HL-60 (cell line): ENCODE data around the gene ERBB4.

Source experiments
- DNase-seq, 2 experiments: peaks; one replicate each; pipeline ENCODE4 v3.0.0-alpha.2; 2010 to 2020; ENCODE audit warnings: low read depth in 1 of 2, low spot score in 1 of 2
- H3K27ac ChIP-seq: fragments of 250-450 bp; sonication (Bioruptor Pico); replicated peaks from 2 replicates; pipeline ENCODE4 v1.5.1; 2020; ENCODE audit warnings: mild to moderate bottlenecking, moderate library complexity
- H3K27me3 ChIP-seq: fragments of 250-450 bp; sonication (Bioruptor Pico); 2 replicates; pipeline ENCODE4 v1.5.1; 2021; ENCODE audit warnings: mild to moderate bottlenecking, moderate library complexity; ENCODE audit not compliant: insufficient read depth, poor library complexity, severe bottlenecking
- H3K4me3 ChIP-seq: replicated peaks from 2 replicates; pipeline ENCODE4 v1.5.1; 2011; ENCODE audit warnings: mild to moderate bottlenecking, control low read depth, low read length; ENCODE audit not compliant: insufficient read depth
- CTCF ChIP-seq: IDR thresholded peaks from one replicate; pipeline ENCODE4 v1.5.1; 2011; ENCODE audit warnings: low read length, control low read depth, inconsistent platforms; ENCODE audit not compliant: insufficient read depth
- GABPA ChIP-seq: IDR thresholded peaks from 2 replicates; pipeline ENCODE4 v1.6.1; 2012; ENCODE audit warnings: low read depth
- POLR2AphosphoS5 ChIP-seq: IDR thresholded peaks from 2 replicates; pipeline ENCODE4 v1.6.1; 2012; ENCODE audit warnings: low read depth
- REST ChIP-seq: IDR thresholded peaks from 2 replicates; pipeline ENCODE4 v1.6.1; 2012; ENCODE audit warnings: low read depth; ENCODE audit not compliant: insufficient replicate concordance
- SPI1 ChIP-seq: IDR thresholded peaks from 2 replicates; pipeline ENCODE4 v1.6.1; 2012; ENCODE audit warnings: low read depth, mild to moderate bottlenecking, borderline replicate concordance

Gene ERBB4

DNA sequence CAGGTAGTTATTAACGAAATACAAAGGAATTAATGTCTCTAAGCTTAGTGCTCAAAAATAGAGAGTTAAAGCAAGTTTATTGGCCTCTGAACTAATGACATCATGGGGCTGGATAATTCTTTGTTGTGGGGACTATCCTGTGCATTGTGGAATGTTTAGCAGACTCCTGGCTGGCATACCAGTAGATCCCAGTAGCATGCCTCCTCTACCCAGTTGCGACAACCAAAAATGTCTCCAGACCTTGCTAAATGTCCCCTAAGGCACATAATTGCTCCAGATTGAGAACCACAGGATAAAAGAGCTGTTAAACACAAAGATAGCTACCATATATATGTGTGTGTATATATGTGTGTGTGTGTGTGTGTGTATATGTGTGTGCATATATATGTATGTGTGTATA, 194.5 kb downstream of the ERBB4 start:
- TF ChIP-seq REST, result no peak
- no peak for TF ChIP-seq GABPA
- no peak for TF ChIP-seq POLR2AphosphoS5
- TF ChIP-seq CTCF, result no peak
- TF ChIP-seq SPI1, result no peak
- Histone ChIP-seq H3K4me3 (no peak overlapping the region), H3K27ac (no peak overlapping the region), H3K27me3 (no peaks in the 10 kb centered on the region)
- DNase-seq, result no peak

DNA sequence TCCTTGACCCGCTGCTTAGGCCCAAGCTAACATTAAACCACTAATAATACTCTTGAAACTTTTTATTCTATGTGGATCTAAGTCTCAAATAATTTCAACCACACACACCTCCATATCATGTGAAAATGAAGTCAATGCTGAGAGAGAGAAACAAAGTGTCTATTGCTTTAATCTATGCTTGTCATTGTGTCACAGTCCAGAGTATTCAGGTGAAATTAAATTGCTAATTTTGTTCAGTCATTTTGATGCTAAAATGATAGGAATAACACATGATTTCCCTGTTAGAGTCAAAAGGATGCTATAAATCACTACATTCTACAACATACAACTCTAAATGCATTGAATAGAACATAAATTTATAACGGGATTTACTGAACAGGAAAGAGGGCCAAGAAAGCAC, 195.4 kb downstream of the ERBB4 start:
- no peak for TF ChIP-seq SPI1
- no peaks in the 10 kb centered on the region for H3K27me3 ChIP-seq
- no peak for DNase-seq
- H3K4me3 ChIP-seq, result no peak overlapping the region
- H3K27ac ChIP-seq, result no peak overlapping the region

- TF ChIP-seq CTCF (no peak), GABPA (no peak), POLR2AphosphoS5 (no peak), SPI1 (no peak), REST (no peak)
- H3K27ac ChIP-seq, result no peak overlapping the region
- H3K4me3 ChIP-seq, result no peak overlapping the region
- no peak for DNase-seq
- H3K27me3 ChIP-seq, result no peaks in the 10 kb centered on the region
Measured at GRCh38 chr2:212337486-212338343, 200.9 kb downstream of the ERBB4 start.

GRCh38 chr2:212337036-212337435, 201.6 kb downstream of the ERBB4 start:
- Histone ChIP-seq H3K27ac (no peak overlapping the region), H3K27me3 (no peaks in the 10 kb centered on the region), H3K4me3 (no peak overlapping the region)
- TF ChIP-seq POLR2AphosphoS5 (no peak), GABPA (no peak), REST (no peak), SPI1 (no peak), CTCF (no peak)
- DNase-seq, result no peak
